Stimulated activated CD4-positive, alpha-beta T cell treated with anti-CD3 and anti-CD28 coated beads, TNF-alpha, amount 100 ng/mL, for 4 hours (primary cell): ENCODE data around the gene ZFAND3.
"Not testable (repeated sequence)": the region's sequence is repeated elsewhere in the genome, so short reads cannot be mapped to it uniquely, and the experiment has no call there.

Experiments used
- DNase-seq, 3 experiments: peaks; one replicate each; pipeline ENCODE4 v3.0.0-alpha.2; 2020; ENCODE audit warnings: low read depth in 3 of 3

The ZFAND3 gene

DNA sequence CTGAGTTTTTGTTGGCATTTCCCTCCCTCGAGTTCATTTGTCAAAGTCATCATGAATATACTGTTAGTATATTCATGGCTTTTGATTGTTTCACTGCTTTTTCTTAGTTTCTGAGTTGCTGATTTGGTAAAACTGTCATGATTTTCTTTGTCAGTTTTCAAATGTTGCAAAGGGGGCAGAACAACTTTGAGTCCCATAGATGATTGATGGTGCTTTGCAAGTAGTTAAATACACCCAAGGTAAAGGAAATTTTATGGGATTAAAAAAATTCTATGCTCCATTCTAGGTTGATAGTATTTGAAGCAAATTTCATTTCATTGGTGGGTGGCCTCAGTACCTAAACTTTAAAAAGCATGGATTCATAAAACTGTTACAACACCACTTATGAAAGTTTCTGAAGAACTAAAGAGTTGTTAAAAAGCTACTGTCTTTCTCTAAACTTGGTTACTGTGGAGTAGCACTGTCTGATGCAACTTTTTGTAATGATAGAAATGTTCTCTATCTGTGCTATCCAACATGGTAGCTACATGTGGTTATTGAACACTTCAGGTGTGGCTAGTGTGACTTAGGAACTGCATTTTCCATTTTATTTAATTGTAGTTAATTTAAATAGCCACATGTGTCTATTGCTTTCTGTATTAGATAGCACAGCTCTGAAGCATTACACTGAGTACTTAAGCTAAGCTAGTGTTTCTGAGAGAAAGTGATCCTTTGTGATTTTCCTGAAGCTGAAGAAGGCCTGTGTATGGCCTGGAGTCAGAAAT, 153.6 kb downstream of the ZFAND3 start:
- DNase-seq: no peak

DNA sequence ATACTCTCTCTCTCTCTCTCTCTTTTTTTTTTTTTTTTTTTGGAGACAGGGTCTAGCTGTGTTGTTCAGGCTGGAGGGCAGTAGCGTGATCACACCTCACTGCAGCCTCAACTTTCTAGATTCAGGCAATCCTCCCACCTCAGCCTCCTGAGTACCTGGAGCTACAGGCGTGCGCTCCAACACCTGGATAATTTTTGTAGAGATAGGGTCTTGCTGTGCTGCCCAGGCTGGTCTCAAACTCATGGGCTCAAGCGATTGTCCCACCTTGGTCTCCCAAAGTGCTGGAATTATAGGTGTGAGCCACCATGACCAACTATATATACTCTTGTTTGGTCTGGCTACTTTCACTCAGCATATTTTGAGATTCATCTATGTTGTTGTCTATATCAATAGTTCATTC, 154.9 kb downstream of the ZFAND3 start:
- DNase-seq: no peak

DNA sequence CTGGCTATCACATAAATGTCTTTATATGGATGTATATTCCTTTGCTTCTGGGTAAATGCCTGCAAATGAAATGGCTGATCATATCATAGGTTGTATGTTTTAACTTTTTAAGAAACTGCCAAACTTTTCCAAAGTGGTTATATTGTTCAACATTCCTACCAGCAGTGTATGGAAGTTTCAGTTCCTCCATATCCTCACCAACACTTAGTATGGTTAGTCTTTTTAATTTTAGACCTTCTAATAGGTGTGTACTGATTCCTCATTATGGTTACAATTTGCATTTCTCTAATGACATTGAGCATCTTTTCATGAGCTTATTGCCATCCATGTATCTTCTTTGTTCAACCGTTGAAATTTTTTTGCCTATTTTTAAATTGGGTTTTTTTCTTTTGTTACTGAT, 155.4 kb downstream of the ZFAND3 start:
- DNase-seq: no peak

DNA sequence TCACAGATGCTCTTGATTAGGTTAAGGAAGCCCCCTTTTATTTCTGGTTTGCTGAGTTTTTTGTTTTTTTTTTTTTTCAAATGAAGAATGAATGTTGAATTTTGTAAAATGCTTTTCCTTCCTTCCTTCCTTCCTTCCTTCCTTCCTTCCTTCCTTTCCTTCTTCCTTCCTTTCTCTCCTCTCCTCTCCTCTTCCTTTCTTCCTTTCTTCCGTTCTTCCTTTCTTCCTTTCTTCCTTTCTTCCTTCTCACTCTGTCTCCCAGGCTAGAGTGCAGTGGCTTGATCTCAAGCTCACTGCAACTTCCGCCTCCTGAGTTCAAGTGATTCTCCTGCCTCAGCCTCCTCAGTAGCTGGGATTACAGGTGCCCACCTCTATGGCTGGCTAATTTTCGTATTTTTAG, 158.2 kb downstream of the ZFAND3 start:
- no peak for DNase-seq

DNA sequence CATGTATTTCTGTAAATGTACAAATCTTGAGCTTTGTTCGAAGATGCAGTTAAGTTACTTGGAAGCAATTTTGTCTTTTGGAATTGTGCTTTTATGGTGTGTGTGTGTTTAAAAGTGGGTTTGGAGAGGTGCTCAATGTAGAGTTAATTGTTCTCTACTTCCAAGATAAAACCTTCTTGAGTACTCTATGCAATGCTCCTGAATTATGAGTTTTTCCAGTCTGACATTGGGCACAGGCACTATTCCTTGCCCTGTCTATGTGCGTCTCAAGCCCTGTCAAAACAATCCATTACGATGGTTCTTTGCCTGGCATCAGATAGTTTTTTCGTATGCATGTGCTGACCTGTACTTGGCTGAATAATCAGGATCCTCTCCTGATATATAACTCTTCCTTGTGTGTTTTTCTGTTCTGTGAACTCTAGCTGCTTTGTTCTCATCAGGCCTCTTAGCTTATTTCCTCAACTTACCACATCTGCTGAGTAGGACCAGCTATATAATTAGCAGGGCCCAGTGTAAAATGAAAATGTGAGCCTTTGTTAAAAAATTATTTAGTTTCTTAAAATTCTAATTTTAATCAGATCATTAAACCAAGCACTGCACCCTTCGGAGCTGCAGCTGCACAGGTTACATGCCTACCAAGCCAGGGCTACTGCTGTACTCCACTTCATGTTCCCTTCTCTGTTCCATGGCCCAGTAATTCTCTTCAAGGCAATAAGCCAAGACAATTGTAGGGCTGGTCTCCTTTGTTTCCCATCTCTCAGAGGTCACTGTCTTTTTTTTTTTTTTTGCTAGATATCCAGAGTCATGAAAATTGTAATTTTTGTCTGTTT, 160.1 kb downstream of the ZFAND3 start:
- no peak for DNase-seq

DNA sequence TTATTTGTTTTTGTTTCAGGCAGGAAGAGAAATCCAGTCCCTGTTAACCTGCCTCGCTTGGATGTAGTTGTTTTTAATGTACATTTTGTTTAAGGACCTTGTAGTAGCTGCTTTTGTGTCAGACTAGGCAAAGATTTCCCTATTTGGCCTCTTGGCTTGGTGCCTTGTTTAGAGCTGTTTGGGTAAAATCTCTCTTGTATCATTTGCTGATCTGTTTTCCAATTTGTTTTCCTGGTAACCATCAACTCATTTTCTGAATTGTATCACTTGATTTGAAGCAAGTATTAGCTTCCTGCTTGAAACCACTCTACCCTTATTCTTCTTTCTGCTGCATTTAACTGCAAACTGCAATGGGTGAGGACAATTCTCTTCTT, 160.7 kb downstream of the ZFAND3 start:
- no peak for DNase-seq

DNA sequence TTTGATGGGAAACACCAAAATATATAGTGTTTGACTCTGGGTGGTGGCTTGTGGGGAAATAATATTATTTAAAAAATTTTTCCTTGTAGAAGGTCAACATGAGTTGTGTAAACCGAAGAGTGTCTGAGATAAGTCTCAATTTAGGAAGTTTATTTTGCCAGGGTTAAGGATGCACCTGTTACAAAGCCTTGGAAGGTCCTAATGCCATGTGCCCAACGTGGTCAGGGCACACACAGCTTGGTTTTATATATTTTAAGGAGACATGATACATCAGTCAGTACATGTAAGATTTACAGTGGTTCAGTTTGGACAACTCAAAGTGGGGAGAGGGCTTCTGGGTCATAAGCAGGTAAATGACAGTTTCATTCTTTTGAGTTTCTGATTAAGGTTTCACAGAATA, 162.1 kb downstream of the ZFAND3 start:
- DNase-seq: no peak

DNA sequence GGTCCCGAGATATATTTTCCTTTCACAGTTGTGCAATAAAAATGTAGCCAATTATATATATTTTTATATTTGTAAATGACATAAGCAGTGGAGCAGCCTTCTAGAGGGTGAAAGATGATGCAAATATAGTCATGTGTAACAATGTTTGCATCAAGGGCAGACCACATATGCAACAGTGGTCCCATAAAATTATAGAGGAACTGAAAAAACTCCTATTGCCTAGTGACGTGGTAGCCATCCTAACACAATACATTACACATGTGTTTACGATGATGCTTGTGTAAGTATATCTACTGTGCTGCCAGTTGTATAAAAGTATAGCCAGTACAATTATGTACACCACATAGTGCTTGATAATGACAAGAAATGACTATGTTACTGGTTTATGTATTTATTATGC, 162.8 kb downstream of the ZFAND3 start:
- no peak for DNase-seq

DNA sequence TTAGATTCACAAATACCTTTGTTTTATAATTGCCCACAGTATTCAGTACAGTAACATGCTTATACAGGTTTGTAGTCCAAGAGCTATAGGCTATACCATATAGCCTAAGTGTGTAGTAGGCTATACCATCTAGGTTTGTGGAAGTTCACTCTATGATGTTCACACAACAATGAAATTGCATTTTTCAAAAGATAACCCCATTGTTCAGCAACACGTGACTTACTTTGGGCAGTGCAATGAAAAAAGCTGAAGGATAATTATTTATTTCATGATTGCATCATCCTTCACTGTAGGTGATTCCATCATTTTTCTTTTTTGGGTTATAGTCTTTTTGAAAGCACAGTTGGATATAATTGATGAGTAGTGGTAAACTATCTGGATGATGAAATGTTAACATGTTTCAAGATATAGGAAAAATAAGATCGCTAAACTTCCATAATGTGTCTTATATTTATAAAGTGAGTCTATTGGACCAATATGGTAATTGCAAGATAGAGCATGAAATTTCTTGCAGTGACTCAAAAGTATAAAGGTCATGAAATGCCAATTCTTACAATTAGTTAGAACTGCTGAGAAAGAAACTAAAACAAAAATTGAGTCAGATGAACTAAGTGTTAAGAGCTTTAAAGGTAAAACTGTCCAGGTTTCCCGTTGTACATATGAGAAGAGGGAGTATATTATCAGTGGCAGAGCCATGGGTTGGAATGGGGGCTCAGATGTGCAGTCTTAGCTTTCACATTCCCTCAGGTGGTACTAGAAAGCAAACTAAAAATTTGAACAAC, 164.4 kb downstream of the ZFAND3 start:
- no peak for DNase-seq

DNA sequence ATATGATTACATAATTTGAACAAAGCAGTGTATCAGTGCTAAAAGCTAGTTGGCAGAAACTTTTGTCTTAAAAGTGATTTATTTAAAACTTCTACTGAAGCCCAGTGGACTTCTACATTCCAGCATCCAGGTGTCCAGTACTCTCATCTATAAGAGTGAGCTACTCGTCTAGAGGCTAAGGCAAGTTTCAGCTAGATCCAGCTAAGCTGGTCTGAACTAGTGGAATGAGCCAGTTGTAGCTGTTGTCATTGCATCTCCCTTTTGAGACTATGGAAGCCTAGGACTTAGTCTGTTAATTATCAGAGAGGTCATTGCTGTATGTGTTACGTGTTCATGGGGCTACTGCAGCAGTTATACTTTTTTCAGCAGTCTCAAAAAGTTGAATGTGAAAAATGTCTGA, 165.1 kb downstream of the ZFAND3 start:
- DNase-seq: no peak

DNA sequence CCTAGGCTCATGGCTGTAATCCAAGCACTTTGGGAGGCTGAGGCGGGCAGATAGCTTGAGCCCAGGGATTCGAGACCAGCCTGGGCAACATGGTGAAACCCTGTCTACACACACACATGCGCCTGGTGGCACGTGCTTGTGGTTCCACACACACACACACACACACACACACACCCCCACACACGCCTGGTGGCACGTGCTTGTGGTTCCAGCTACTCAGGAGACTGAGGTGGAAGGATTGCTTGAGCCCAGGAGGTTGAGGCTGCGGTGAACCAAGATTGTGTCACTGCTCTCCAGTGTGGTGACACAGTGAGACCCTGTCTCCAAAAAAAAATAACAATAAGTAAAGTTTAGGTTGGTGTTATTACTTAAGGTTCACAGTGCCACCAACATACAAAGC, 165.8 kb downstream of the ZFAND3 start:
- DNase-seq: peak in 2 of 3 experiments; percentile 1 to 3

DNA sequence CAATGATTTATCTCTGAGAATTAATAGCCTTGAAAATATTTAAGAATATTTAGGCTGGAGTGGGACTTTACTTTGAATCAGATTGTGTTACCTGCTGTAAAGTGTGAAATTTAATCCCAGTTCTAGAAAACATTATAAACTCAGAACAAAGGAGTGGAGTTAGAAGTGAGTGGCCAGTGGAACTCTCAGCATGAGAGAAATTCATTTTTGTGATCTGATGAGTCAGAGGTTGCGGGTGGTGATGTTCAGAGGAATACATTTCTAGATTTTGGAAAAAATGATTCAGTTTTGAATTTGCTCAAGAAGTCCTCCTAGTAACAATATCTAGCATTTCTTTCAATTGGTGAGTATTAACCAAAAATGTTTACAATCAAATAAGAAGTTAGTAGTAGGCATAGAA, 167.5 kb downstream of the ZFAND3 start:
- DNase-seq: peak in 1 of 3 experiments; percentile 5

DNA sequence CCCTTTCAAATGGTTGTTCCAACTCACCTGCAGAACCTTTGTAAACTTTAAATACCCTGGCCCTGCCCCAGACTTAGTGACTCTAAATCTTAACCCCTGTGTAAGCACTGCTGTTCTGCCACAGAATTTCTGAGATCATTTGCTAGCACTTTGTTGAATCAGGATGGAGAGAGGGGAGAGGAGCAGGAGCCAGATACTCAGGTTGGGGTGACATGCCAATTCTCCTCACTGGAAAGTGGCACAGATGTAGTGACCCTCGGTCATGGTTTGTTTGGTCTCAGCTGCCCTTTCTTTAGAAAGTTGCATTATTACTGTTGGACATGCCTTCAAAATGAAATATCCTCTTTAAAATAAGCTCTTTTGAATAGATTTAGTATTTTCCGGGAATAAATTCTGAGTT, 168.0 kb downstream of the ZFAND3 start:
- DNase-seq: no peak

DNA sequence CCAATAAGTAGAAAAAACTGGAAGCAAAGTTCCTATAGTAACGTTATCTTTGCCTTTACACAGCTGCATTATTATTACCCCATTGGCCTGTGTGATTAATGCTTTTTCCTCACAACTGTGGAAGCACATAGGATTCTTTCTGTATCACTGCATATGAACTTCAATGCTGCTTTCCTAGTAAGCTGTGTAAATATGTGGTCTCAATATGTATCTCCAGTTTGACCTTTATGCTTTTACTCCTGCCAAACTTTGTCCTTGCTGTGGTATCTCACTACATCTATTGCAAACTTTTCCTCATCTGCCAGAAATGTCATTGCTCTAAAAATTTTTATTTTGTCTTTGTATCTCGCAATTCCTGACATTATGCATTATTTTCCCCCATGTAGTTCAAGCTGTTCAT, 168.6 kb downstream of the ZFAND3 start:
- DNase-seq: no peak

DNA sequence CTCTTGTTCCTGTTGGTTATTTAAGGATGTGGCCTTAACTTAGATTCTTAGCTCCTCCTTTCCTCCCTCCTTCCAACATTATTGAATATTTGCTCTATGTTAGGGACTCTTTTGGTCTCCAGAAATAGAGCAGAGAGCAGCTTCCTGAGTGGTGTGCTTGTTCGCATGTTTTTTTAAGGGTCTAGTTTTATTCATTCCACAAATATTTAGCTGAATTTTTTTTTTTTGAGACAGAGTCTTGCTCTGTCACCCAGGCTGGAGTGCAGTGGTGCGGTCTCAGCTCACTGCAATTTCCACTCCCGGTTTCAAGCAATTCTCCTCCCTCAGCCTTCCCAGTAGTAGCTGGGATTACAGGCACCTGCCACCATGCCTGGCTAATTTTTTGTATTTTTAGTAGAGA, 169.2 kb downstream of the ZFAND3 start:
- DNase-seq: no peak

DNA sequence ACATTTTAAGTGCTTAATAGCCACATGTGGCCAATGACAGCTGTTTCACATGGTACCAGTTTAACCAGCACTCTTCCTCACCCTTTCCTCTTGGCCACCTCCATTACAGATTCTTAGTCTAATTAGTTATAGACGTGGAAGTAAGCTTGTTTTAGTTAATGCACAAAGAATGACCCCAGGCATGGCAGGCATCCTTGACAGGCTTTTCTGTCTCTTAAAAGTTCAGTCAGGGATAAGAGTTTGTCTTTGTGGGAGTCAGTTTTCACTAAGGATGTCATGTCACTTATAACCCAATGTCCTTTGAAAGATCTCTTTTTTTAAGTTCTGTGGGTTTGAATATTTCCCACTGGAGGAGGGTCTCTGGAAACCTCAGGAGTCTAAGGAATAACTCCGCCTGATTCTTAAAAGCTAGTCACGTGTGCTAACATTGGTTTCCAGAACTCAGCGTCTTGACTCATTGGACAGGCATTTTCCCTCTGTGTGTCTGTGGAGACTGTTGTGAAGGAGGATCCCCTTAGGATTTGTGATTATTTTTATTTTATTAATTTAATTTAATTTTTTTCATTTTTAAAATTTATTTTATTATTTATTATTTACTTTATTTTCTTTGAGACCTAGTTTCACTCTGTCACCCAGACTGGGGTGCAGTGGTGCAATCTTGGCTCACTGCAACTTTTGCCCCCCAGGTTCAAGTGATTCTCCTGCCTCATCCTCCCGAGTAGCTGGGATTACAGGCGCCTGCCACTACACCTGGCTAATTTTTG, 171.4 kb downstream of the ZFAND3 start:
- DNase-seq: no peak

DNA sequence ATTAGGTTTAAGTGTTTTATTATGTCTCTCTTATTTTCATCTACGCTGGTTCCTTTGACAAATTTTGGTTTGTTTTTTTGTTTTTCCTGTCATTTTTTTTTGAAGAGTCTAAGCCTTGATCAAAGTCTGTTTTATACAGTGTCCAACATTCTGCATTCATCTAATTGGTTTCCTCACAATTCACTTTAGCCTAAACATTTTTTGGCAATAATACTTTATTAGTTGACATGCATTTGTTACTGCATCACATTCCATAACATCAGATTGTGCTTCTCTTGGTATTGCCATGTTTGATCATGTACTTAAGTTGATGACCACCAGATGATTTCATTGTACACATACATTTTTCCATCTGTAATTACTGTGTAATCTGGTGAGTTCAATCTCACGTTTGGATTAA, 173.2 kb downstream of the ZFAND3 start:
- no peak for DNase-seq

DNA sequence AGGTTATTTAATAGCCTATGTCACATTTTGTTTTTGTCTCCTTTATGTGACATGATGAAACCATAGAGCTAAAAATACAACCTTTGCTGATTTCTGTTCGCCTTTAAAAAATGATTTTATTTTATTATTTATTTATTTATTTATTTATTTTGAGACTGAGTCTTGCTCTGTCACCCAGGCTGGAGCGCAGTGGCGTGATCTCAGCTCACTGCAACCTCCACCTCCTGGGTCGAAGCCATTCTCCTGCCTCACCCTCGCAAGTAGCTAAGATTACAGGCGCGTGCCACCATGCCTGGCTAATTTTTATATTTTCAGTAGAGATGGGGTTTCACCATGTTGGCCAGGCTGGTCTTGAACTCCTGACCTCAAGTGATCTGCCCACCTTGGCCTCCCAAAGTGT, 173.7 kb downstream of the ZFAND3 start:
- DNase-seq: not testable (repeated sequence)

DNA sequence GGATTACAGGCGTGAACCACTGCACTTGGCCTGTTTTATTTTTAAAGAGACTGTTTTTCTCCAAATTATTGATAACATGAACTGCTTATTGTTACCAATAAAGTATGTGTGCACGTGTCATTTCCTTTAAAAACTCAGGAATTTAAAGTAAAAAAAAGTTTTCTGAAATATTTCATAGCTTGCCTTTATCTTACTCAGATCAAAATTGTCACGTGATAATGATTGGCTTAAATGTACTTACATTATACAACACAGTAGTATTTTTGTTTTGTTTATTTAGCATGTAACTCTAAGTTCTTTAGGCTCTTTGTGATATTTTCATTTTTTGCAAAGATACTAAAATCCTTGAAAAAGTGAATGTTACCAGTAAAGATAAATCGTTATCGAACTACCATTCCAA, 174.1 kb downstream of the ZFAND3 start:
- DNase-seq: no peak

DNA sequence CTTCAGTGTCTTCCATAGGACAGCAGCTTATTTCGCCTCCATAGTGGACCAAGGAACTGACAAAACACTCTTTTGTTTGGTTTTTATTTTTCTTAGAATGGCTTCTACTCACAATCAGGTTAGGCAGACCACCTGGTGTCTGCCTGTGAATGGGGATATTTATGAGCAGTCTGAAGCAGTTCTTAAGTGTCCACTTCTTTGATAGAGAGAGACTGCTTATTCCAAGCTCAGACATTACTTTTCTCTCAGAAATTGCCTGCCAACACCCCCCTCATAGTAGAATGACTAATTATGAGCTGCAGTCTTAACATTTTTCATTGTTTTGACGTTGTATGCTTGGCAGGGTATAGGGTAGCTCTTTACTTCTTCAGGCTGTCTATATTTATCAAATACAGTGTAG, 174.7 kb downstream of the ZFAND3 start:
- DNase-seq: no peak

DNA sequence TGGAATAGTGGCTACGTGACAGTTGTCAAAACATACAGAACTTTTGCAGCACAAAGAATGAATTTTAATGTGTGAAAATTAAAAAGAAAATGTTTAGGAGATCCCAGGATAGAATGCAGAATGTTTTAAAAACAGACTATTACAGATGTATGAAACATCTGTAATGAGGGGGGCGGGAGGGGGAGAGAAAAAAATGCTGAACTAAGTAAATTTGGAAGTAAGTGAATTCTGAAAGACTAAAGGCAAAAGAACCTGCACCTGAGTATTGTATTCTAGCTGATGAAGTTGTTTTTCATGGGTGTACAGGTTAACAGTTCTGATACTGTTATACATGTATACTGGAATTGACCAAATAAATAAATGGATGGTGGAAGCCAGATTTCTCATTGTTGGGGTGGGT, 178.8 kb downstream of the ZFAND3 start:
- no peak for DNase-seq

DNA sequence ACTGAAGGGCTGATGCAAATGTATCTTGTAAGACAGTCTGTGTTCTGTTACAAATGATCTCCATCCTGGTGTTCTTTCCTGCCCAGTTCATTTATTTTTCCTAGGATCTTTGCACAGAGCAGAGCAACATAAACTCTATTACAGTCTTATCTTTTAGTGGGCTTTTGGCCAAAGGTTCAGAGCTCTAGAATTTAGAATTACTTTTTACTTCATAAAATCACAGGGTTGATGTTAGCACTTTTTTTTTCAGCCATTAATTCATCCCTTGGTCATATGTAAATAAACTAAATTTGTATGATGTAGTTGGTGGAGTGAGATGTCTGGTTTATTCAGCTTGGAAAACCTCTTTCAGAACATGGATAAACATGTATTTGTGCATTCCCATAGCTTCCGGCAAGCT, 181.9 kb downstream of the ZFAND3 start:
- DNase-seq: no peak
